Stimulated activated CD8-positive, alpha-beta memory T cell treated with anti-CD3 and anti-CD28 coated beads, Interleukin-7, amount 100 ng/mL, for 1 hour (primary cell): ENCODE measurements around the gene KRTAP4-12.
"Not testable (repeated sequence)": the region's sequence is repeated elsewhere in the genome, so short reads cannot be mapped to it uniquely, and the experiment has no call there.

Experiments used
- DNase-seq, 2 donors: peaks; one replicate each; pipeline ENCODE4 v3.0.0-alpha.2; 2020; ENCODE audit warnings: low read depth in 2 of 2

The KRTAP4-12 gene

GRCh38 chr17:41123991-41124371 lies at the start of gene KRTAP4-12:
KRTAP4-12 (minus strand) TSS chr17:41124182; CDS start chr17:41124122, 60 bp downstream.
- DNase-seq = not testable (repeated sequence)

- DNase-seq = no peak
Measured at GRCh38 chr17:41171886-41172285, 47.9 kb upstream of the KRTAP4-12 start.

- DNase-seq = no peak
Measured at GRCh38 chr17:41168121-41168520, 44.1 kb upstream of the KRTAP4-12 start, which contains the start of gene KRTAP4-3. KRTAP4-3 (minus strand) TSS chr17:41168221; CDS start chr17:41168172, 49 bp downstream.

- DNase-seq = no peak
Measured at GRCh38 chr17:41167561-41167960, 43.6 kb upstream of the KRTAP4-12 start.

- no peak for DNase-seq
Measured at GRCh38 chr17:41163828-41164227, 39.8 kb upstream of the KRTAP4-12 start.

DNA sequence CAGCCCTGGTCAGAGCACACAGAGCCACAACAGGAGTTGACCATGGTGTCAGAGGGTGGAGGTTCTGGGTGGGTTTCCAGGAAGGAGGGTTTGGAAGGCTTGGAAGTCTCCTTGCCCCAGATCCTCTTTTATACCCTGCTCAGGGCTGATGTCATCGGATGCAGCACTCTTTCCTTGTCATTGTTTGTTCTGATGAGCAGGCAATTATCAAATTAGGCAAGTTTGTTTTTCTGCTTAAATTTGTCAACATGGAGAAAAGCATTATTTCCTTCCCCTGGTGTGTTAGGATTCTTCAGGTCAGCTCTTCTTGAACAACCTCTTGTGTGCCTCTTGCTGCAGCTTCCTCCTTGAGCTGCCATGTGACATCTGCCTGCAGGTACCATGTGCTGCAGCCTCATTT lies 36.7 kb upstream of the KRTAP4-12 start, which contains the start of gene KRTAP4-4:
Gene KRTAP4-4 (minus strand): TSS at position 101 of the 400 bp plus-strand sequence. CDS start 57 bp downstream, at position 44.
- no peak for DNase-seq

DNA sequence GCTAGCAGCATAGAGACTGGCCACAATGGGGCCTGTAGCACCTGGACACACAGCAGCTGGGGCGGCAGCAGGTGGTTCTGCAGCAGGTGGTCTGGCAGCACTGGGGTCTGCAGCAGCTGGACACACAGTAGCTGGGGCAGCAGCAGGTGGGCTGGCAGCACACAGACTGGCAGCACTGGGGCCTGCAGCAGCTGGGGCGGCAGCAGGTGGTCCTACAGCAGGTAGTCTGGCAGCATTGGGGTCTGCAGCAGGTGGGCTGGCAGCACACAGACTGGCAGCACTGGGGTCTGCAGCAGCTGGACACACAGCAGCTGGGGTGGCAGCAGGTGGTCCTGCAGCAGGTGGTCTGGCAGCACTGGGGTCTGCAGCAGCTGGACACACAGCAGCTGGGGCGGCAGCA lies 36.2 kb upstream of the KRTAP4-12 start:
- not testable (repeated sequence) for DNase-seq

DNA sequence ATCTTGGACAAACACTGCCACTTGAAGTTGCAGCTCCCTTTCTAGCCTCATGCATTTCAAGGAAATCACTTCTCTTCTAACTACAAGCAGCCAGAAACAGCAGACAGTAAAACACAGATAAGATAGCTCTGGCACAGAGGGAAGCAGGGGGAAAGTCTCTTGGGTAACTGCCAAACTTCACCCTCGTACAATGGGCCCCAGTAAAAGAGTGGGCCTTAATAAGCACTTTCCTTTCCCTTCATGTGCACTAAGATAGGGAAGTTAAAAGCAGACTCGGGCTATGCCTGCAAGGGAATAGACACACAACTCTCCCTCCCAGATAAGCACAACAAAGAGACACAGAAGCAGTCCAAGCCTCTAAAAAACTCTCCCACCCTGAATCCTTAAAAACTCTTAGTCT lies 29.9 kb upstream of the KRTAP4-12 start:
- no peak for DNase-seq

- no peak for DNase-seq
Measured at GRCh38 chr17:41151525-41151924, 27.5 kb upstream of the KRTAP4-12 start.

GRCh38 chr17:41150026-41150425 lies 26.0 kb upstream of the KRTAP4-12 start:
- no peak for DNase-seq

- no peak for DNase-seq
Measured at GRCh38 chr17:41149652-41149985, 25.6 kb upstream of the KRTAP4-12 start, which contains the start of gene KRTAP4-5. KRTAP4-5 (minus strand) TSS chr17:41149825; CDS start chr17:41149767, 58 bp downstream.

DNA sequence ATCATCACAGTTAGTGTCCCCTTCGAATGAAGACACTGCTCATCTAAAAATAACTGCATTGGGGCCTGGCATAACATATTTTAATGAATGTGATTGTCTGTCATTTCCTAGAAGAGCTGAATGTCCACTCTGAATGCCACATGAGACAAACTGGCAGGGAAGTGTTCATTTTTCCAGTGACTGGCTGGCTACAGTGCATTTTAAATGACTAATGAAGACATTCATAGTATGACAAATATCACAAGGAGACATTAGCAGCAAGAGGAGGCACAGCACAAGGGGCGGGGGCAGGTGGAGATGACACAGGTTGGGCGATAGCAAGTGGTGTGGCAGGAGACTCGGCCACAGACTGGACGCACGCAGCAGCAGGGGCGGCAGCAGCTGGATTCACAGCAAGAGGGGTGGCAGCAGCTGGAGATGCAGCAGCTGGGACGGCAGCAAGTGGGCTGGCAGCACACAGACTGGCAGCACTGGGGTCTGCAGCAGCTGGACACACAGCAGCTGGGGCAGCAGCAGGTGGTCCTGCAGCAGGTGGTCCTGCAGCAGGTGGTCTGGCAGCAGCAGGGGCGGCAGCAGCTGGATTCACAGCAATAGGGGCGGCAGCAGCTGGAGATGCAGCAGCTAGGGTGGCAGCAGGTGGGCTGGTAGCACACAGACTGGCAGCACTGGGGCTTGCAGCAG lies 25.1 kb upstream of the KRTAP4-12 start:
- DNase-seq = not testable (repeated sequence)

GRCh38 chr17:41147531-41148204 lies 23.7 kb upstream of the KRTAP4-12 start:
- DNase-seq = no peak

- DNase-seq = no peak
Measured at GRCh38 chr17:41145261-41145660, 21.3 kb upstream of the KRTAP4-12 start.

- DNase-seq = no peak
Measured at GRCh38 chr17:41144846-41145245, 20.9 kb upstream of the KRTAP4-12 start.

- no peak for DNase-seq
Measured at GRCh38 chr17:41141361-41141760, 17.4 kb upstream of the KRTAP4-12 start.

DNA sequence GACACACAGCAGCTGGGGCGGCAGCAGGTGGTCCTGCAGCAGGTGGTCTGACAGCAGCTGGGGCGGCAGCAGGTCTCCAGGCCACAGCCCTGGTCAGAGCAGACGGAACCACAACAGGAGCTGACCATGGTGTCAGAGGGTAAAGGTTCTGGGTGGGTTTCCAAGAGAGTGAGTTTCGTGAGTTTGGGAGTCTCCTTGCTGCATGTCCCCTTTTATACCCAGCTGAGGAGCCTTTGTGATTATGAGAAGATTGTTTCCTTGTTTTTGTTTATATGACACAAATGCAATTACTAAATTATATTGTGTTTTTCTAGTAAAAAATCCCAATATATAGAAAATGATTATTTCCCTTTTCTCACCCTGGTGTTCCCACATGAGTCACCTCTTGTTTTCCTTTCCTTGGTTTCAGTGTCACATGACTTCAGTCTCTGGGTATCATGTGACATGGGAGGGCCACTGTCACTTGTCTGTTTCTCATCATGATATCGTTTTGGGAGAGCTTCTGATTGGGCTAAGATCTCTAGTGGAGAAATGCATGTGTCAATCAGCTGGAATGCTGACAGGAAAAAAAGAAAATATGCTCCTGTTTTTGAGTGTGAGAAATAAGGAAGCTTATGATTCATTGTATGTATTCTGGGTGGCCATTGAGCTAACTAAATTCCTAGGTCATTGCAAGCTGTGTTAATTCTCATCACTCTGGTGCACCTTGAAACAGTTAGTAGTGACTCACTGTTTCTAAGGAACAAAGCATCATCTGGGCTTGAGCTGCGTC lies 16.6 kb upstream of the KRTAP4-12 start, which contains the start of gene KRTAP4-6:
Gene KRTAP4-6 (minus strand): TSS at position 185 of the 772 bp plus-strand sequence. CDS start 57 bp downstream, at position 128.
- DNase-seq = no peak

- not testable (repeated sequence) for DNase-seq
Measured at GRCh38 chr17:41139865-41140264, 15.9 kb upstream of the KRTAP4-12 start.

DNA sequence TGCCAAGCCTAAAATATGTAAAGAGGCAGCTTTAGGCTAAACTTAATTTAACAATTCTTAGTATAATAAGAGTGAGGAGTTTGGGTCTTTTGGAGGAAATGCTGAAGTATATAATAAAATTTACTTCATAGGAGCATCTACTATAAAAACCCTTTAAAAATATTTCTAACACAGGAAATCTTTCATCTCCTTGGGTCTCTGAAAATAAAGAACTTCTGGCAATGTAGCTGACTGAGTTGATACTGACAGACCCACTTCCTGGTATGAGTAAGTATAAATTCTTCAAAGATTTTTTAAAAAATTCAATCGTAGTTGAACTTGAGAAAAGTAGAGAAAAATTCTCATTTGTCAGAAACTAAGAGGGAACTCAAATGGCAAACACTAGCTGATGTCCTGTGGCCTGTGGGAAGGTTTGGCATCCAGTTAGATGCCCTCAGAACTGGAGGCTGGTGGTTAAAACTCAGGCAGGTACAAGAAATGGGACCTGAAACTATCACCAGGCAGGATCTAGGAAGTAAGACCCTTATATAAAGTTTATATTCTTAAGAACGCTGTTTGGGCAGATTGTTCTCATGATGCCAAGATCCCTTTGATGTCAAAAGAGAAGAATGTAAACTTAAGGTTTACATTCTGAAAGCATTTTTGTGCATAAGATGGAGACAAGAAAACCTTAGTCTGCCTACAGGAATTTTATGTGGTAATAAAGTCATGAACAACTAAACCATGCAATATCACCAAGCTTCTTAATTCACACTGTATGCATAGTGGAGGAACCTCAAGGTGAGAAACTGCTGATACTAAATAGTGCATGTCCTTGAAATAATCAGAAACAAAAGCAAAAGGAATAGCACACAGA lies 10.1 kb upstream of the KRTAP4-12 start:
- no peak for DNase-seq

DNA sequence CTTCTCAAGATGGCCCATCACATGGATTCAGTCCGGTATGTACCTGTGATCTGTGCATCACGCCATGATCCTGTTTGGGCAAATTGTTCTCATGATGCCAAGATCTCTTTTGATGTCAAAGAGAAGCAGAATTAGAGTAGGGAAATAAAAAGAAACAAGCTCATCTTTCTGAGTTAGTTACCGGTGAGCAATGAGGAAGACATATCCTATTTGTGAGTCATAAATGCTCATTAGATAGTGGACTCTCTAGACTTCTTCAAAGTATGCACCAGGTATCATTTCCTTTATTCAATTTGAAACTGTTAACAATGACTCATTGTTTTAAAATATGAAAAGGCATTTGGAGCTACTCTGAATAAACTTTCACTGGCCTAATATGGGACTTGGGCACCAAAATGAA lies 8.0 kb upstream of the KRTAP4-12 start:
- DNase-seq = no peak

DNA sequence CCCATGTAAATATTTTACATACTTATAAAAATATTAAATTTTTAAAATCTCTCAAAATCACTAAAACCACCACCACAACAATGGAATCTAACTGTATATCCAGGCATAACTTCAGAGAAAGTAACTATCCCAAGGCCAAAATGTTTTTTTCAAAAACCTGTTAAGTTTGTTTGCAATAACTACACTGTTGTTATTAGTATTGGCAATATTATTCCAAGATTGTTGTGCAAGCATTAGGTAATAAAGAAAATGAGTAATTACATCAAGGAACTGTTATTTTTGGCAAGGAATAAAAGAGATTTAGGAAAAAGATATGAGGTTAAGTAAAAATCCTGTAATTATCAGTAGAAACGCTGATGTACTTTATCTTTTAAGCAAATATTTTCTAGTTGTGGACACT lies 3.4 kb upstream of the KRTAP4-12 start:
- no peak for DNase-seq
